Smooth muscle cell (in vitro differentiated cells): ENCODE results near the gene FHAD1. TPM values are rescaled to one million over a fixed set of nuclear protein-coding genes. Genes with fewer than 3 reads are reported as not detected.

Experiments used
- DNase-seq: peaks from one replicate; lab custom pipeline; 2025; ENCODE audit not compliant: unreplicated experiment; lab: John Stamatoyannopoulos, UW
- H2AFZ ChIP-seq: fragments of 200-600 bp; sonication (generic); 2 replicates; pipeline ENCODE4 v1.6.0; 2016; ENCODE audit warnings: antibody characterized with exemption, low read depth, mild to moderate bottlenecking
- H3F3A ChIP-seq: fragments of 200-600 bp; sonication (generic); 2 replicates; pipeline ENCODE4 v1.6.0; 2017; ENCODE audit warnings: antibody characterized with exemption, low read depth
- H3K27ac ChIP-seq: fragments of 200-600 bp; sonication (generic); 2 replicates; pipeline ENCODE4 v1.5.1; 2016; ENCODE audit warnings: low read depth, mild to moderate bottlenecking
- H3K27me3 ChIP-seq: fragments of 200-600 bp; sonication (generic); 2 replicates; pipeline ENCODE4 v1.6.1; 2016; ENCODE audit warnings: low read depth, mild to moderate bottlenecking
- H3K36me3 ChIP-seq: fragments of 200-600 bp; sonication (generic); 2 replicates; pipeline ENCODE4 v1.5.1; 2016; ENCODE audit warnings: low read depth
- H3K4me1 ChIP-seq: fragments of 200-600 bp; sonication (generic); 2 replicates; pipeline ENCODE4 v1.5.1; 2016; ENCODE audit warnings: low read depth
- H3K4me2 ChIP-seq: fragments of 200-600 bp; sonication (generic); 2 replicates; pipeline ENCODE4 v1.6.0; 2016; ENCODE audit warnings: mild to moderate bottlenecking
- H3K4me3 ChIP-seq: fragments of 200-600 bp; sonication (generic); 2 replicates; pipeline ENCODE4 v1.5.1; 2016; ENCODE audit warnings: mild to moderate bottlenecking
- H3K79me2 ChIP-seq: fragments of 200-600 bp; sonication (generic); 2 replicates; pipeline ENCODE4 v1.6.0; 2016; ENCODE audit warnings: low read depth, mild to moderate bottlenecking
- H3K9ac ChIP-seq: fragments of 200-600 bp; sonication (generic); 2 replicates; pipeline ENCODE4 v1.6.0; 2016; ENCODE audit warnings: low read depth
- H3K9me3 ChIP-seq: fragments of 200-600 bp; sonication (generic); replicated peaks from 2 replicates; pipeline ENCODE4 v1.5.1; 2016; ENCODE audit warnings: low read depth
- H4K20me1 ChIP-seq: fragments of 200-600 bp; sonication (generic); 2 replicates; pipeline ENCODE4 v1.6.0; 2016; ENCODE audit warnings: low read depth
- WGBS: methylation state at CpG from one replicate; pipeline ENCODE4 v1.1.7; 2016; ENCODE audit warnings: low lambda C conversion rate; 5-methylcytosine and 5-hydroxymethylcytosine counted together
- polyA plus RNA-seq: library from polyadenylated mRNA; unstranded; fragments of >200 nt; fragmentation: Nextera tagmentation; extraction: Ambion mirVana; gene quantifications from 2 replicates; pipeline ENCODE4 v1.2.1, GENCODE V29; 2016
- total RNA-seq: library from RNA; depleted of rRNA; stranded (reverse); fragments of >200 nt; gene quantifications from 2 replicates; pipeline ENCODE4 v1.2.3, GENCODE V29; 2014
- TF ChIP-seq, protein P1 (sequence below): fragments of 200-600 bp; sonication (generic); IDR thresholded peaks from 2 replicates; pipeline ENCODE4 v1.5.1; 2017; ENCODE audit warnings: borderline replicate concordance, mild to moderate bottlenecking, antibody characterized with exemption; ENCODE audit not compliant: insufficient read depth, poor library complexity, severe bottlenecking

Gene FHAD1
- total and polyA plus RNA-seq, 2 experiments from 2014 or later = 0.33 TPM; not detected in 1

DNA sequence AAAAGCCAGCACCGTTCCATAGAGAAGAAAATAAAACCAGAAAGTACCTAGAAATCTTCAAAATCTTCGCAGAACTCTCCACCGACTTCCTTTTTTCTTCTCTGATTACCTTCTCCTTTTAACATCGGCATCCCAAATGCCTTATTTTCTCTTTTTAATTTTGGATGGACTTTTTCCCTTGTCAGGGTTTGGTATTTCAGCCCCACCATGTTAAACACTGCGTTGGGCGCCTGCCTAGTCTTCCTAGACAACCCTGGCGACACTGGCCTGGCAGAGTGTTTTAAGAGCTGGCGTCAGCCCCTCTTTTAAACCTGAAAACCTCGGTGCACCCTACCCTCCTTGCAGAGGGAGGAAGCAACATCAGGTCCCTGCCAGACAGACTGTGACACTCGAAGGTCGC is 96.7 kb downstream of the FHAD1 start:
- no peak overlapping the region for H2AFZ ChIP-seq
- DNase-seq = no peak

DNA sequence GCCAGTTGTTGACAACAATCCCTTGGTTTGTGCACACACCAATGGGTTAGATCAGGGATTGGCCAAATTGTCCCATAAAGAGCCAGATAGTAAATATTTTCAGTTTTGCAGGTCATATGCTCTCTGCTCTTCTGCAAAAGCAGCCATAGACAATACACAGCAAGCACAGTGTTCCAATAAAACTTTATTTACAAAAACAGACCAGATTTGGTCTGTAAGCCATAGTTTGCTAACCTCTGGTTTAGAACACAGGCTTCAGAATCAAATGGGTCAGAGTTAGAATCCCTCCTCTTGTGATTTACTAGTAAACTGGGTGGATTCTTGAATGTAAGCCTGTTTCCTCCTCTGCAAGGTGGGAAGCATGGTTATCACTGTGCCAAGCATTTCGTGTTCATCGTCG is 97.4 kb downstream of the FHAD1 start:
- H3K36me3 ChIP-seq = no peaks in the 10 kb centered on the region

More for the DNA sequence above, 96.7 kb downstream of the FHAD1 start:
- H3K9me3 ChIP-seq = no peaks in the 10 kb centered on the region
- no peaks in the 10 kb centered on the region for H3K4me1 ChIP-seq
- TF ChIP-seq, protein P1, sequence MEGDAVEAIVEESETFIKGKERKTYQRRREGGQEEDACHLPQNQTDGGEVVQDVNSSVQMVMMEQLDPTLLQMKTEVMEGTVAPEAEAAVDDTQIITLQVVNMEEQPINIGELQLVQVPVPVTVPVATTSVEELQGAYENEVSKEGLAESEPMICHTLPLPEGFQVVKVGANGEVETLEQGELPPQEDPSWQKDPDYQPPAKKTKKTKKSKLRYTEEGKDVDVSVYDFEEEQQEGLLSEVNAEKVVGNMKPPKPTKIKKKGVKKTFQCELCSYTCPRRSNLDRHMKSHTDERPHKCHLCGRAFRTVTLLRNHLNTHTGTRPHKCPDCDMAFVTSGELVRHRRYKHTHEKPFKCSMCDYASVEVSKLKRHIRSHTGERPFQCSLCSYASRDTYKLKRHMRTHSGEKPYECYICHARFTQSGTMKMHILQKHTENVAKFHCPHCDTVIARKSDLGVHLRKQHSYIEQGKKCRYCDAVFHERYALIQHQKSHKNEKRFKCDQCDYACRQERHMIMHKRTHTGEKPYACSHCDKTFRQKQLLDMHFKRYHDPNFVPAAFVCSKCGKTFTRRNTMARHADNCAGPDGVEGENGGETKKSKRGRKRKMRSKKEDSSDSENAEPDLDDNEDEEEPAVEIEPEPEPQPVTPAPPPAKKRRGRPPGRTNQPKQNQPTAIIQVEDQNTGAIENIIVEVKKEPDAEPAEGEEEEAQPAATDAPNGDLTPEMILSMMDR = no peak
- 83% methylated on average over 11 of the region's 11 CpGs for WGBS
- H3K4me2 ChIP-seq = no peak overlapping the region
- no peaks in the 10 kb centered on the region for H3K36me3 ChIP-seq
- H3K27ac ChIP-seq = no peak overlapping the region
- H3K9ac ChIP-seq = no peak overlapping the region
- peaks cover 18% of the 10 kb centered on the region for H3F3A ChIP-seq
- H3K27me3 ChIP-seq = no peaks in the 10 kb centered on the region
- no peaks in the 10 kb centered on the region for H3K79me2 ChIP-seq
- no peaks in the 10 kb centered on the region for H4K20me1 ChIP-seq
- H3K4me3 ChIP-seq = no peak overlapping the region

DNA sequence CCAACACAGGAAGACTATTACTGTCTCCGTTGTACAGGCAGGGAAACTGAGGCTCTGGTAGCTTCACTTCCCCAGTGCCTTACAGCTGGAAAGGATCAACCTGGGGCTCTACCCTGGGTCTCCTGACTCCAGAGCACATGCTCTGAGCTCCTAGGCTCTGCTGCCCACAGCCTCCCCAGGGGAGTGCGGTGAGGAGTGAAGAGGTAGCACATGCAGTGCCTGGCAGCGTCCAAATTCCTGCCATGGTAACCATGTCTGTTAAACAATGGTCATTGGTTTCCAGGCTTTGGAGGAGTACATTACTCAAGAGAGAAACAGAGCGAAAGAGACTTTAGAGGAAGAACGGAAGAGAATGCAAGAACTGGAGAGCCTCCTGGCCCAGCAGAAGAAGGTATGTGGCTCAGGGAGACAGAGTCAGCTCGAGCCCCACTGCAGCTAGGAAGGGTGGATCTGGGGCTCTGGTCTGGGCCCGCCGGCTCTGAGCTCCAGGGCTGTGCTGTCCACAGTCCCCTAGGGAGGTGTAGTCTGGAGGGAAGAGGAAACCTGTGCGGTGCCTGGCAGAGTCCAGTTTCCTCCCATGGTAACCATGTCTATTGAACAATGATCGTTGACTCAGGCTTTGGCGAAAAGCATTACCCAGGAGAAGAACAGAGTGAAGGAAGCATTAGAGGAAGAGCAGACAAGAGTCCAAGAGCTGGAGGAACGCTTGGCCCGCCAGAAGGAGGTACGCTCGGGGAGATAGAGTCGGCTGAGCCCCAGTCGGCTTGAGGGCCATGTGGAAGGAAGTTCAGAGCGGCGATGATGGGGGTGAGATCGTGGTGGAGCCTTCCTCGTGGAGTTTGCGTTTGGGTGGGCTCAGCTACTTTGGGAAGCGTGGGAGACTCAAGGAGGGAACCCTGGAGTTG is 98.0 kb downstream of the FHAD1 start:
- Histone ChIP-seq H3K27me3 (no peaks in the 10 kb centered on the region), H3K9me3 (no peaks in the 10 kb centered on the region), H3K4me3 (no peak overlapping the region), H3K27ac (no peak overlapping the region), H3K9ac (no peak overlapping the region), H3F3A (peaks cover 18% of the 10 kb centered on the region), H2AFZ (no peak overlapping the region), H3K4me1 (no peaks in the 10 kb centered on the region), H4K20me1 (no peaks in the 10 kb centered on the region), H3K4me2 (no peak overlapping the region), H3K36me3 (no peaks in the 10 kb centered on the region), H3K79me2 (no peaks in the 10 kb centered on the region)
- 94% methylated on average over 23 of the region's 23 CpGs for WGBS
- no peak for DNase-seq
- TF ChIP-seq, protein P1 = no peak

More for the DNA sequence above, 97.4 kb downstream of the FHAD1 start:
- Histone ChIP-seq H4K20me1 (no peaks in the 10 kb centered on the region), H3K4me2 (no peak overlapping the region), H3F3A (peaks cover 18% of the 10 kb centered on the region), H3K27ac (no peak overlapping the region), H3K79me2 (no peaks in the 10 kb centered on the region), H3K9me3 (no peaks in the 10 kb centered on the region), H2AFZ (no peak overlapping the region), H3K4me3 (no peak overlapping the region), H3K27me3 (no peaks in the 10 kb centered on the region), H3K9ac (no peak overlapping the region), H3K4me1 (no peaks in the 10 kb centered on the region)
- 95% methylated on average over 3 of the region's 3 CpGs for WGBS
- TF ChIP-seq, protein P1 = no peak
- DNase-seq = no peak
